ENCODE data around the gene COL8A2.

Gene COL8A2

DNA sequence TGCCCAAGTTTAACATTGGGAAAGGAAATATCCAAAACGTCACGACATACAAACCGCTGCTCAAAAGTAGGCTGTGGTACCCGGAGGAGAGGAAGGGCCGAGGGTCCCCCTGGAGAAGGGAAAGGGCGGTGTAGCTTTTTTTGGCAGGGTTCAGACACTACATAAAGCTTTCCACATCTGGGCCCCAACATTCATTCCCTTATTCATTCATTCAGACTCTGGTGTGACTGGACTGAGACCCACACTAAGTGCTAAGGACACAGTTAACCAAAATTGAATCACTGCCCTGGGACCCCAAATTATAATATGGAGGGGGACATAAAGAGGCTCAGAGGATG is 10.3 kb upstream of the COL8A2 start:
- TF ChIP-seq, protein P1, sequence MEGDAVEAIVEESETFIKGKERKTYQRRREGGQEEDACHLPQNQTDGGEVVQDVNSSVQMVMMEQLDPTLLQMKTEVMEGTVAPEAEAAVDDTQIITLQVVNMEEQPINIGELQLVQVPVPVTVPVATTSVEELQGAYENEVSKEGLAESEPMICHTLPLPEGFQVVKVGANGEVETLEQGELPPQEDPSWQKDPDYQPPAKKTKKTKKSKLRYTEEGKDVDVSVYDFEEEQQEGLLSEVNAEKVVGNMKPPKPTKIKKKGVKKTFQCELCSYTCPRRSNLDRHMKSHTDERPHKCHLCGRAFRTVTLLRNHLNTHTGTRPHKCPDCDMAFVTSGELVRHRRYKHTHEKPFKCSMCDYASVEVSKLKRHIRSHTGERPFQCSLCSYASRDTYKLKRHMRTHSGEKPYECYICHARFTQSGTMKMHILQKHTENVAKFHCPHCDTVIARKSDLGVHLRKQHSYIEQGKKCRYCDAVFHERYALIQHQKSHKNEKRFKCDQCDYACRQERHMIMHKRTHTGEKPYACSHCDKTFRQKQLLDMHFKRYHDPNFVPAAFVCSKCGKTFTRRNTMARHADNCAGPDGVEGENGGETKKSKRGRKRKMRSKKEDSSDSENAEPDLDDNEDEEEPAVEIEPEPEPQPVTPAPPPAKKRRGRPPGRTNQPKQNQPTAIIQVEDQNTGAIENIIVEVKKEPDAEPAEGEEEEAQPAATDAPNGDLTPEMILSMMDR (IDR thresholded peaks at IDR 0.05), result no peak
- TF ChIP-seq ZFX (IDR thresholded peaks at IDR 0.05; ENCODE audit: borderline replicate concordance), result no peak
- H3K27ac ChIP-seq, result no peak overlapping the region

DNA sequence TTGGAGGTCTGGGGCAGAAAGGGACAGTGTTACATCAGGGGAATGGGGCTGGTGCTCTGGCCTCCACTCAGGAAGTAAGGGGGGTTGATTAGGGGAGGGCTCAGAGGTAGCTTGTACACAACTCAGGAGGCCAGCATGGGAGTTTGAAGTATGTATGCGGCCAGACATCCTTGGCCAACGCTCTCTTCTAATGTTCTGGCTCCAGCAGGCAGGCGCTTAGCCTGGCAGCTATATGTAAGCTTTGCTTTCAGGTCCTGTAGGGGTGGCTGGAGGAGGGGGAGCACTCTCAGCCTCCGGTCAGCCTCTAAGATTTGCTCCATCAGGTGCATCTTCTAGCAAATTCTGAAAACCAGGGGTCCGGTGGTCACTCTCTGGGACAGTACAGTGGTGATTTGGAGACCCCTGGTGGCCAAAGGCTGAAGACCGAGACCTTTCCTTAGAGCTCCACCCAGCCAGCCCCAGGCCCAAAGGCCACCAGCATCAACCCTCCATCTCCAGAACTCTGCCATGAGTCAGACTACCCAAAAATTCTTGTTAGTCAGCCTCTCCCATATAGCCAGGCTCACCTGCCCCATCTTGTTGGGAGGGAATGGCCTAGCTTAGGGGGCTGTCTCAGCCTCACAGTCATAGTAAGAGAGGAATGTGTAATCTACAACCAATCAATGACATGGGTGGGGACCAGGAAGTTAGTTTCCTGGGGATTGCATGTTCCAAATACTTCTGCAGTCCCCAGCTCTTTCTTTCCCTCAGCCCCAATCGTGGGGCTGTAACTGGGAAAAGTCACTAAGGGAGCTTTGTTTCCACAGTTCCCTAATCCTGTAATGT is 9.7 kb upstream of the COL8A2 start:
- TF ChIP-seq ZFX (IDR thresholded peaks at IDR 0.05; ENCODE audit: borderline replicate concordance), result no peak
- TF ChIP-seq, protein P1 (IDR thresholded peaks at IDR 0.05), result peak; percentile 86
- H3K27ac ChIP-seq, result no peak overlapping the region

GRCh38 chr1:36134031-36134430 is 9.0 kb upstream of the COL8A2 start:
- H3K27ac ChIP-seq, result no peak overlapping the region

DNA sequence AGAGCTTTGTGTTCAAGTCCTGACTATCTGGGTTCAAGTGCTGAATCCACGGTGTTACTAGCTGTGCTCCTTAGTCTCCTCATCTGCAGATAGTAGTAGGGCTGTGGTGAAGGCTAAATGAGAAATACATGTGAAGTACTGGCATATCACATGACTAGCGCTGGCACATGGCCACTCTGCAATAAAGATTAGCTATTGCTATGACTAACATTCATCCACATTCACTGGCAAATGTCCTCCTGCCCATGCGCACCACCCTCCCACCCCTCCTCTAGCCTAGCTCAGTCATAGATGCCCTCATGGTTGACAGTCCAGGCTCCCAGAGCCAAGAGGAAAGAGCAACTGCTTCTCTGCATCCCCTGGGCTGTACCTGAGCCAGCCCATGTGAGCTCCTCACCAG is 8.5 kb upstream of the COL8A2 start:
- H3K27ac ChIP-seq, result no peak overlapping the region
- no peak for TF ChIP-seq ZFX (IDR thresholded peaks at IDR 0.05; ENCODE audit: borderline replicate concordance)
- TF ChIP-seq, protein P1 (IDR thresholded peaks at IDR 0.05), result no peak

More at GRCh38 chr1:36134031-36134430, 9.0 kb upstream of the COL8A2 start:
- TF ChIP-seq, protein P1 (IDR thresholded peaks at IDR 0.05), result no peak
- TF ChIP-seq ZFX (IDR thresholded peaks at IDR 0.05; ENCODE audit: borderline replicate concordance), result no peak

- no peak for TF ChIP-seq ZFX (IDR thresholded peaks at IDR 0.05; ENCODE audit: borderline replicate concordance)
- TF ChIP-seq, protein P1 (IDR thresholded peaks at IDR 0.05), result no peak
- no peak overlapping the region for H3K27ac ChIP-seq
Observed at GRCh38 chr1:36132029-36132428, 7.0 kb upstream of the COL8A2 start.

GRCh38 chr1:36128905-36129206 is 3.8 kb upstream of the COL8A2 start:
- TF ChIP-seq ZFX (IDR thresholded peaks at IDR 0.05; ENCODE audit: borderline replicate concordance), result no peak
- TF ChIP-seq, protein P1 (IDR thresholded peaks at IDR 0.05), result no peak
- no peak overlapping the region for H3K27ac ChIP-seq

DNA sequence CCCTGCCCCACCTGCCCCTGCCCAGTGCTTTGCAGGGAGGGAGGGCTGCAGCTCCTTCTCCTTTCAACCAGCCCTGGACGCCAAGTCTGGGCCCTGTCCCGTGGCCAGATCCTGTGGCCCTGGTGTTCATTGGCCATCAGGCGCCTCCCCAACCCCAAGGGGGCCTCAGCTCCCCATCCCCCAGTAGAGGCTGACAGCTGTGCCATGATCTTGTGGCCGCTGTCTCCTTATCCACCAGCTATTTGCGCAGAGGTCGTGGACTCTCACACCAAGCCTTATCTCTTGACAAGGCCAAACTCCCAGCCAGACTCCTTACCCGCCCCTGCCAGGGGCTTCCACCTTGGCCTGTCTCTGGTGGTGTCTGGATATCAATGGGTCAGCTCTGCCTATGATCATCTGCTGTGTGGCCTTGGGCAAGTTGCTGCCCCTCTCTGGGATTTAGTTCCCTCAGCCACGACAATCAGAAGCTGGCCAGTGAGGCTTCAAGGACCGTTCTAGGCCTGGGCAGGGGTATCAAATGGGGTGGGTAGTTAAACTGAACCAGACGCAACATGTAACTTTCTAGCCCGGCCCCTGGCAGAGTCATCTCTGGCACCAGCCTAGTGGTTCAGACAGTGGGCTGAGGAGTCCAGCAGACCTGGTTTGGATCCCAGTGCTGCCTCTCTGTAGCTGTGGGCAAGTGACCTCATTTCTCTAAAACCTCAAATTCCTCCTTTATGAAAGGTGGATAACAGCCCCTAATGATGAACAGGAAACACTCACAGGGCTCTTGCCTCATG is 3.3 kb upstream of the COL8A2 start:
- H3K27ac ChIP-seq, result no peak overlapping the region
- TF ChIP-seq, protein P1 (IDR thresholded peaks at IDR 0.05), result no peak
- TF ChIP-seq ZFX (IDR thresholded peaks at IDR 0.05; ENCODE audit: borderline replicate concordance), result no peak
